Naive B cell (primary cell): ENCODE data around the gene BCOR. TPM values are rescaled to one million over a fixed set of nuclear protein-coding genes. Genes with fewer than 3 reads are reported as not detected.

Source experiments
- ATAC-seq, 2 donors: fragments of 150-1000 bp; cut with Tn5 transposase; 2 replicates each; pipeline ENCODE4 v1.10.0; 2021; ENCODE audit warnings: low read depth in 2 of 2, mild to moderate bottlenecking in 2 of 2, moderate library complexity in 2 of 2
- DNase-seq: peaks from one replicate; pipeline ENCODE4 v3.0.0; 2022
- H3K27ac Mint-ChIP-seq, 6 donors: one replicate each; pipeline ENCODE4 v1.8.0; 2020 to 2022; ENCODE audit warnings: mild to moderate bottlenecking in 6 of 6, mixed read lengths in 6 of 6, moderate library complexity in 5 of 6, inconsistent platforms in 2 of 6
- H3K27me3 Mint-ChIP-seq, 3 donors: one replicate each; pipeline ENCODE4 v1.8.0; 2021 to 2022; ENCODE audit warnings: mixed read lengths in 3 of 3, mild to moderate bottlenecking in 1 of 3
- H3K36me3 Mint-ChIP-seq, 2 donors: one replicate each; pipeline ENCODE4 v1.8.0; 2020 to 2022; ENCODE audit warnings: mixed read lengths in 2 of 2, inconsistent platforms in 1 of 2, mild to moderate bottlenecking in 1 of 2
- H3K4me1 Mint-ChIP-seq, 3 donors: one replicate each; pipeline ENCODE4 v1.8.0; 2020 to 2022; ENCODE audit warnings: mixed read lengths in 3 of 3, inconsistent platforms in 1 of 3, mild to moderate bottlenecking in 1 of 3, moderate library complexity in 1 of 3
- H3K4me3 Mint-ChIP-seq, 8 donors: one replicate each; pipeline ENCODE4 v1.8.0; 2020 to 2022; ENCODE audit warnings: mild to moderate bottlenecking in 8 of 8, mixed read lengths in 8 of 8, moderate library complexity in 8 of 8, inconsistent platforms in 2 of 8
- H3K9me3 Mint-ChIP-seq, 7 donors: one replicate each; pipeline ENCODE4 v1.8.0; 2020 to 2022; ENCODE audit warnings: mixed read lengths in 7 of 7, mild to moderate bottlenecking in 5 of 7, inconsistent platforms in 2 of 7, moderate library complexity in 1 of 7
- polyA plus RNA-seq, 6 donors: library from polyadenylated mRNA; unstranded; fragments of 300-500 nt; fragmentation: Illumina TruSeq; gene quantifications; one replicate each; pipeline ENCODE4 v1.2.3, GENCODE V29; 2021; ENCODE audit warnings: low read depth in 6 of 6

Gene BCOR
- polyA plus RNA-seq, 6 donors from 2014 or later, result 3.4 to 15.5 (median 7.8) TPM

- Mint-ChIP-seq H3K4me3 (peak overlapping the region in 7 of 8 donors; percentile 22 to 97 (median 79)), H3K4me1 (peaks cover 47 to 55% (median 50%) of the 10 kb centered on the region in 3 donors), H3K9me3 (peaks cover 0 to 12% (median 6%) of the 10 kb centered on the region in 7 donors), H3K27me3 (peaks cover 0 to 37% (median 0%) of the 10 kb centered on the region in 3 donors), H3K27ac (peak overlapping the region in 2 of 6 donors; percentile 60 to 87), H3K36me3 (peaks cover 0 to 5% of the 10 kb centered on the region in 2 donors)
- DNase-seq, result no peak
- ATAC-seq, result no peak
Measured at GRCh38 chrX:40092808-40093435, 4.8 kb downstream of the BCOR start.

- H3K36me3 Mint-ChIP-seq, result peaks cover 0 to 5% of the 10 kb centered on the region in 2 donors
- H3K4me3 Mint-ChIP-seq, result peak overlapping the region in 4 of 8 donors; percentile 78 to 86 (median 82)
- H3K4me1 Mint-ChIP-seq, result peaks cover 47 to 59% (median 56%) of the 10 kb centered on the region in 3 donors
- H3K27ac Mint-ChIP-seq, result peak overlapping the region in 1 of 6 donors; percentile 71
- DNase-seq (no peak), ATAC-seq (no peak)
- peaks cover 0 to 41% (median 0%) of the 10 kb centered on the region in 3 donors for H3K27me3 Mint-ChIP-seq
- peaks cover 0 to 12% (median 6%) of the 10 kb centered on the region in 7 donors for H3K9me3 Mint-ChIP-seq
Measured at GRCh38 chrX:40091691-40092421, 5.9 kb downstream of the BCOR start.

GRCh38 chrX:40090961-40091360, 6.8 kb downstream of the BCOR start:
- no peak for DNase-seq
- Mint-ChIP-seq H3K36me3 (peaks cover 0 to 5% of the 10 kb centered on the region in 2 donors), H3K9me3 (peaks cover 0 to 12% (median 5%) of the 10 kb centered on the region in 7 donors), H3K4me3 (peak overlapping the region; percentile 57 to 91 (median 79)), H3K4me1 (peaks cover 53 to 68% (median 65%) of the 10 kb centered on the region in 3 donors), H3K27ac (peak overlapping the region in 3 of 6 donors; percentile 12 to 81 (median 71)), H3K27me3 (peaks cover 0 to 49% (median 0%) of the 10 kb centered on the region in 3 donors)
- ATAC-seq, result no peak

GRCh38 chrX:40090050-40090804, 7.5 kb downstream of the BCOR start:
- peak; percentile 15 to 21 for ATAC-seq
- Mint-ChIP-seq H3K27me3 (peaks cover 0 to 49% (median 0%) of the 10 kb centered on the region in 3 donors), H3K4me3 (peak overlapping the region; percentile 59 to 91 (median 79)), H3K27ac (no peak overlapping the region), H3K9me3 (peaks cover 0 to 9% (median 5%) of the 10 kb centered on the region in 7 donors), H3K4me1 (peaks cover 53 to 72% (median 67%) of the 10 kb centered on the region in 3 donors), H3K36me3 (peaks cover 0 to 5% of the 10 kb centered on the region in 2 donors)
- DNase-seq, result peak; percentile 26

- peak overlapping the region in 2 of 6 donors; percentile 62 to 78 for H3K27ac Mint-ChIP-seq
- H3K4me3 Mint-ChIP-seq, result peak overlapping the region in 7 of 8 donors; percentile 59 to 86 (median 65)
- peaks cover 0 to 8% (median 5%) of the 10 kb centered on the region in 7 donors for H3K9me3 Mint-ChIP-seq
- peaks cover 0 to 5% of the 10 kb centered on the region in 2 donors for H3K36me3 Mint-ChIP-seq
- H3K27me3 Mint-ChIP-seq, result peaks cover 0 to 49% (median 0%) of the 10 kb centered on the region in 3 donors
- no peak for ATAC-seq
- peaks cover 55 to 81% (median 67%) of the 10 kb centered on the region in 3 donors for H3K4me1 Mint-ChIP-seq
- no peak for DNase-seq
Measured at GRCh38 chrX:40088803-40089540, 8.8 kb downstream of the BCOR start.

DNA sequence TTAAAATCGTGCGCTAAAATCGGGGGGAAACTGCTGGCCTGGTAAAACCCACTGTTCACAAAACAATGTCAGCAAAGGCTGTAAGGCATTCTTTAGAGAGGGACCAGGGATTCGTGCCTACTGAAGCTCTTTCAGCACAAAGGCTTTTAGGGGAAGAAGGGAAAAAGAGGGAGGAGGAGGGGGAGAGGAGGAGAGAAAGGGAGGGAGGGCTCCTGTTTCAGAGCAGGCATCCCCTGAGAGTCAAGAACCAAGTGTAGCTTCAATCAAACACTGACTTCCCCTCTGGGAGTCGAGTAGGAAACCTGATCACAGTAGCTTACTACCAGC, 9.5 kb downstream of the BCOR start:
- DNase-seq (no peak), ATAC-seq (no peak)
- H3K4me3 Mint-ChIP-seq, result peak overlapping the region in 1 of 8 donors; percentile 21
- H3K27ac Mint-ChIP-seq, result peak overlapping the region in 2 of 6 donors; percentile 44 to 62
- peaks cover 0 to 5% of the 10 kb centered on the region in 2 donors for H3K36me3 Mint-ChIP-seq
- peaks cover 51 to 78% (median 61%) of the 10 kb centered on the region in 3 donors for H3K4me1 Mint-ChIP-seq
- H3K9me3 Mint-ChIP-seq, result peaks cover 0 to 8% (median 5%) of the 10 kb centered on the region in 7 donors
- peaks cover 0 to 47% (median 0%) of the 10 kb centered on the region in 3 donors for H3K27me3 Mint-ChIP-seq

DNA sequence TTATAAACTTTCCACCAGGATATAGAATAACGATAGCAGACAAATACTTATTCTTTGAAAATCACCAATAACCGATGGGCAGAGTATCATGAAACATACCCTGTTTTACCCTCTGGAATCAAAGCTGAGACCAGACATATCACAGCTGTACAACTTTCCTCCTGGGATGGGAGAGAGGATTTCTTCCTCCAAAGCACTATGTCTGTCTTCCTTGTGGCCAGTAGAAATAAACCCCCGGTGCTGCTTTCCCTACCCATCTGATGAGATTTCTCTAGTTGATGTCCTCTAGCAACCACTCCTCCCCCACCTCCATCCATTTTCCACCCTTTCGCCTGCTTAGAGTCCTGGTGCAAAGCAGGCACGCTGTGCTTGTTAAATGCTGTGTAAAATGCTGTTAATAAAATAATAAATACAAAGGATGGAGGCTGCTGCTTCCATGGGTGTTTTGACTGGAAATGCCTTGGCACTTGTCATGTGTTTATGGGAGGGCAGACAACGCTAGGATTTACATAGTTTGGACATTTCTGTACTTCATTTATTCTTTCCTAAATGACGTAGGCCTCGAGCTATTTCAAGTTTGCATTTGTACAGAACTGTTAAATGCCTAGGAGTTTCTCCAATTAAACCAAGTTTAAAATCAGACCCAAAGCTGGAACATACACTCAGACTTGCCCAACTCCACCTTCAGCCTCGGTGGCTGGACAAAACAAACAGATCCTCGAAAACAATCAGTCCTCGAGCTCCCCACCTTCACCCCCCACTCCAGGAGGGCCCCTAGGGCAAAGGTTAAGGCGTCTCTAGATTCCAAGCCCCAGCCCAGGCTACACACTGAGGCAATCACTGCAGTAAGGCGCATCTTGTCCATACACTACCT, 10.1 kb downstream of the BCOR start:
- H3K4me1 Mint-ChIP-seq, result peaks cover 48 to 75% (median 55%) of the 10 kb centered on the region in 3 donors
- H3K27me3 Mint-ChIP-seq, result peaks cover 0 to 41% (median 0%) of the 10 kb centered on the region in 3 donors
- peak overlapping the region in 3 of 6 donors; percentile 28 to 44 (median 29) for H3K27ac Mint-ChIP-seq
- H3K9me3 Mint-ChIP-seq, result peaks cover 0 to 8% (median 5%) of the 10 kb centered on the region in 7 donors
- DNase-seq (no peak), ATAC-seq (no peak)
- H3K36me3 Mint-ChIP-seq, result peaks cover 0 to 5% of the 10 kb centered on the region in 2 donors
- peak overlapping the region in 1 of 8 donors; percentile 37 for H3K4me3 Mint-ChIP-seq

DNA sequence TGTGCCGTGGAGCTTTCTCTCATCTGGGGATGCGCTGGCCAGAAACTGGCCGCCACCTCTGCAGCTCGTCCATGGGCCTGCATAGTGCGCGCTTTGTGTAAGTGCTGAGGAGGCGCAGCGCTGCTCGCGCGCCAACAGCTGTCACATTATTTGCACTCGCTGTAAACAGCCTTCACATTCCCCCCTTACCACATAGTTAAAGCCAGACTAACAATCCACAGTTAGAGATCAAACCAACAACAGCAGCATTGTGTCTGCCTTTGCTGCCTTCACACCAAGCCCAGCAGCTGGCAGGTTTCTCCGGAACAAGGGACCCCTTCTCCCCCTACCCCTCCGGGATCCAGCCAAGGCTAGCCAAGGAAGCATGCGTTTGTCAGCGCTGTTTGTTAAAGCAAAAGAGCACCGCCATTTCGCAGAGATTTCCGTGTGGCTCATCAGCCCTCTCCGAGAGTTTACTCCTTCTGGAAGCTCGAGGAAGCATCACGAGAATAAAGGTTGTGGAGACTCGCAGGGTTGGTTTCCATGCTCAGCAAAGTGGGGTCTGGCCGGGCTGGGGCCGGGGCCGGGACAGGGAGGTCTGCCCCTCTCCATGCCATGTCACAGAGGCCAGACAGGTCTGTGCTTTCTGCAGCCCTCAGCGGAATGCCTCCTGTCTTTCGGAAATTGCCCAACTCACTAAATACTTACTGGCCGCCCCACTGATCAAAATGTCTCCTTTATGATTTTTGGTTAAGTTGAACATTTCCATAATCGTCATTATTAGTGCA, 11.0 kb downstream of the BCOR start:
- H3K4me1 Mint-ChIP-seq, result peaks cover 49 to 78% (median 54%) of the 10 kb centered on the region in 3 donors

GRCh38 chrX:40085714-40086113, 12.0 kb downstream of the BCOR start:
- no peak overlapping the region for H3K27ac Mint-ChIP-seq

More for the DNA sequence above, 11.0 kb downstream of the BCOR start:
- ATAC-seq (no peak), DNase-seq (no peak)
- Mint-ChIP-seq H3K4me3 (peak overlapping the region in 3 of 8 donors; percentile 48 to 81 (median 75)), H3K9me3 (peaks cover 0 to 6% (median 5%) of the 10 kb centered on the region in 7 donors), H3K27ac (peak overlapping the region in 1 of 6 donors; percentile 34), H3K27me3 (peaks cover 0 to 37% (median 0%) of the 10 kb centered on the region in 3 donors), H3K36me3 (peaks cover 0 to 5% of the 10 kb centered on the region in 2 donors)

GRCh38 chrX:40085102-40085551, 12.6 kb downstream of the BCOR start:
- DNase-seq (no peak), ATAC-seq (no peak)
- Mint-ChIP-seq H3K4me3 (peak overlapping the region in 6 of 8 donors; percentile 34 to 89 (median 77)), H3K9me3 (peaks cover 0 to 2% (median 0%) of the 10 kb centered on the region in 7 donors), H3K4me1 (peaks cover 45 to 84% (median 47%) of the 10 kb centered on the region in 3 donors), H3K27me3 (peaks cover 0 to 33% (median 0%) of the 10 kb centered on the region in 3 donors), H3K36me3 (no peaks in the 10 kb centered on the region), H3K27ac (no peak overlapping the region)

More at GRCh38 chrX:40085714-40086113, 12.0 kb downstream of the BCOR start:
- H3K4me1 Mint-ChIP-seq, result peaks cover 46 to 80% (median 49%) of the 10 kb centered on the region in 3 donors
- H3K9me3 Mint-ChIP-seq, result peaks cover 0 to 4% (median under 1%) of the 10 kb centered on the region in 7 donors
- ATAC-seq (no peak), DNase-seq (no peak)
- H3K4me3 Mint-ChIP-seq, result peak overlapping the region in 2 of 8 donors; percentile 9 to 37
- H3K27me3 Mint-ChIP-seq, result peaks cover 0 to 33% (median 0%) of the 10 kb centered on the region in 3 donors
- H3K36me3 Mint-ChIP-seq, result no peaks in the 10 kb centered on the region
